ENCODE data around the gene RNF227.
"Not testable (repeated sequence)": the region's sequence is repeated elsewhere in the genome, so short reads cannot be mapped to it uniquely, and the experiment has no call there.

Gene RNF227

GRCh38 chr17:7864995-7865650 lies 51.0 kb downstream of the RNF227 start:
- no peak for FAIRE-seq
- DNase-seq (ENCODE audit: insufficient read length, low spot score) = no peak

- FAIRE-seq; DNase-seq (ENCODE audit: insufficient read length, low spot score): not testable (repeated sequence)
Observed at GRCh38 chr17:7864384-7864783, 51.7 kb downstream of the RNF227 start.
